Adrenal gland (tissue), 12 donors: ENCODE results near the gene LMAN1L. TPM values are rescaled to one million over a fixed set of nuclear protein-coding genes. Genes with fewer than 3 reads are reported as not detected.

Experiments used
- DNase-seq, 7 donors: peaks; one replicate each; pipeline ENCODE4 v3.0.0-alpha.2; 2019 to 2020
- H3K27ac ChIP-seq, 5 donors: fragments of 200-600 bp; sonication (generic) in 4 of 5; 1 replicate in 3 of 5; 2 replicates in 2 of 5; pipeline versions ENCODE4 v1.5.1 to v1.8.0; 2016 to 2020; ENCODE audit warnings: mild to moderate bottlenecking in 1 of 5
- H3K27me3 ChIP-seq: fragments of 200-600 bp; 2 replicates; pipeline ENCODE4 v1.8.0; 2021
- H3K36me3 ChIP-seq, 2 donors: fragments of 200-600 bp; replicated peaks in 1 of 2; 1 replicate in 1 of 2; 2 replicates in 1 of 2; pipeline versions ENCODE4 v1.5.1 to v1.8.0; 2018 to 2022
- H3K4me1 ChIP-seq, 2 donors: fragments of 200-600 bp; replicated peaks in 1 of 2; 1 replicate in 1 of 2; 2 replicates in 1 of 2; pipeline versions ENCODE4 v1.5.1 to v1.8.0; 2018 to 2021
- H3K4me3 ChIP-seq, 4 donors: fragments of 200-600 bp; sonication (generic) in 3 of 4; one replicate each; pipeline ENCODE4 v1.5.1; 2016 to 2018
- H3K9me3 ChIP-seq, 3 donors: fragments of 200-600 bp; sonication (generic) in 1 of 3; replicated peaks in 1 of 3; 1 replicate in 2 of 3; 2 replicates in 1 of 3; pipeline versions ENCODE4 v1.5.1 to v1.8.0; 2016 to 2021
- CTCF ChIP-seq, 6 experiments: fragments of 450-650 bp in 4 of 6; fragments of 200-600 bp in 2 of 6; sonication (generic) in 1 of 6; IDR thresholded peaks; 1 replicate in 5 of 6; 2 replicates in 1 of 6; pipeline versions ENCODE4 v1.5.1 to v1.8.0; 2016 to 2021; ENCODE audit warnings: antibody characterized with exemption in 6 of 6, mild to moderate bottlenecking in 2 of 6, moderate library complexity in 1 of 6
- POLR2A ChIP-seq, 2 donors: fragments of 450-650 bp; IDR thresholded peaks; one replicate each; pipeline ENCODE4 v1.6.1; 2017; ENCODE audit warnings: antibody characterized with exemption in 2 of 2, mild to moderate bottlenecking in 2 of 2, moderate library complexity in 1 of 2
- WGBS, 4 donors: extraction: QIAGEN DNeasy Blood & Tissue Kit in 2 of 4; methylation state at CpG; one replicate each; pipeline versions ENCODE4 v1.1.5 to v1.1.7; 2013 to 2017; 5-methylcytosine and 5-hydroxymethylcytosine counted together
- intact Hi-C, 2 donors: fragments of 100-400 bp; cut with DNase I; formaldehyde crosslinking; loops; one replicate each; pipeline versions ENCODE4 v1.14.1 to v1.15.0; 2022 to 2023
- polyA plus RNA-seq, 3 donors: library from polyadenylated mRNA; stranded (reverse); fragments of 200-250 nt in 2 of 3; fragments of 350-450 nt in 1 of 3; fragmentation: Illumina TruSeq in 1 of 3; extraction: RNeasy Lipid Tissue Mini Kit (QIAGEN cat#74804) in 1 of 3; gene quantifications; one replicate each; pipeline ENCODE4 v1.2.3, GENCODE V29; 2013 to 2014
- total RNA-seq, 9 donors: library from RNA; depleted of rRNA in 4 of 9; stranded (reverse); fragments of >200 nt in 4 of 9; fragments of 120-200 nt in 1 of 9; fragmentation: NEBNext Ultra II Directional in 1 of 9; extraction: Animal tissue kit (Norgen Biotek cat#: 25700) in 1 of 9; gene quantifications; one replicate each; pipeline versions ENCODE4 v1.1.0 to v1.2.4, GENCODE V29; 2013 to 2023
- donor health status: healthy with polysubstance abuse.
- donor health status: Bipolar disorder and iron deficiency.
- donor health status: DM: yes; HTN: yes; CAD: no.
- donor health status: DM: no; HTN: no; CAD: no.
- donor health status: DM: no; HTN: no; CAD: no.
- donor health status: DM: yes; HTN: yes; CAD: no.

Gene LMAN1L
- total and polyA plus RNA-seq, 12 donors = 0.28 to 12.5 (median 5.1) TPM; not detected in 1

GRCh38 chr15:74768099-74768770 is 44.4 kb upstream of the LMAN1L start:
- Histone ChIP-seq H3K4me1 (no peaks in the 10 kb centered on the region), H3K4me3 (no peak overlapping the region), H3K36me3 (no peaks in the 10 kb centered on the region), H3K9me3 (no peaks in the 10 kb centered on the region), H3K27ac (no peak overlapping the region), H3K27me3 (no peaks in the 10 kb centered on the region)
- no peak for DNase-seq
- intact Hi-C loops = loop anchor here (2.0 to 10.0 kb wide), 3 partner anchors 133 to 383 kb away; no protein-coding TSS in a partner anchor
- TF ChIP-seq POLR2A (IDR thresholded peaks at IDR 0.05) (no peak), CTCF (IDR thresholded peaks at IDR 0.05) (no peak)
- 25 to 35% (median 29%) methylated on average over 14 to 15 of the region's 15 CpGs for WGBS, 4 donors

- peak in 6 of 7 donors; percentile 52 to 80 (median 68) for DNase-seq
- peak; percentile 75 to 88 (median 84) for TF ChIP-seq CTCF (IDR thresholded peaks at IDR 0.05)
- no peak for TF ChIP-seq POLR2A (IDR thresholded peaks at IDR 0.05)
- no peak overlapping the region for H3K27ac ChIP-seq
- intact Hi-C loops = loop anchor here (2.0 to 10.0 kb wide), 3 partner anchors 134 to 384 kb away; no protein-coding TSS in a partner anchor
- no peaks in the 10 kb centered on the region for H3K27me3 ChIP-seq
- H3K4me3 ChIP-seq = no peak overlapping the region
- H3K4me1 ChIP-seq = no peaks in the 10 kb centered on the region
- no peaks in the 10 kb centered on the region for H3K36me3 ChIP-seq
- no peaks in the 10 kb centered on the region for H3K9me3 ChIP-seq
- WGBS, 4 donors = 0 to 7% (median 3%) methylated on average over 5 to 9 of the region's 9 CpGs
Measured at GRCh38 chr15:74768771-74769342, 43.8 kb upstream of the LMAN1L start.

- peak in 1 of 7 donors; percentile 12 for DNase-seq
- 47 to 64% (median 56%) methylated on average over 6 to 7 of the region's 7 CpGs for WGBS, 4 donors
- intact Hi-C loops = loop anchor here (2.0 to 10.0 kb wide), 5 partner anchors 68 to 385 kb away; no protein-coding TSS in a partner anchor
- Histone ChIP-seq H3K4me3 (no peak overlapping the region), H3K4me1 (no peaks in the 10 kb centered on the region), H3K9me3 (no peaks in the 10 kb centered on the region), H3K36me3 (no peaks in the 10 kb centered on the region), H3K27ac (no peak overlapping the region), H3K27me3 (no peaks in the 10 kb centered on the region)
- no peak for TF ChIP-seq CTCF (IDR thresholded peaks at IDR 0.05)
- no peak for TF ChIP-seq POLR2A (IDR thresholded peaks at IDR 0.05)
Measured at GRCh38 chr15:74769463-74770025, 43.1 kb upstream of the LMAN1L start.

GRCh38 chr15:74770211-74770903 is 42.3 kb upstream of the LMAN1L start:
- Histone ChIP-seq H3K4me1 (no peaks in the 10 kb centered on the region), H3K27me3 (no peaks in the 10 kb centered on the region), H3K27ac (no peak overlapping the region), H3K9me3 (no peaks in the 10 kb centered on the region), H3K36me3 (no peaks in the 10 kb centered on the region), H3K4me3 (no peak overlapping the region)
- WGBS, 4 donors = 39 to 68% (median 56%) methylated on average over 1 to 4 of the region's 4 CpGs
- TF ChIP-seq CTCF (IDR thresholded peaks at IDR 0.05) = no peak
- no peak for TF ChIP-seq POLR2A (IDR thresholded peaks at IDR 0.05)
- intact Hi-C loops = loop anchor here (5.0 kb wide), 2 partner anchors 67 to 182 kb away; no protein-coding TSS in a partner anchor
- no peak for DNase-seq
